ENCODE results near the gene C5AR1. TPM values are rescaled to one million over a fixed set of nuclear protein-coding genes. Genes with fewer than 3 reads are reported as not detected.
"Not testable (repeated sequence)": the region's sequence is repeated elsewhere in the genome, so short reads cannot be mapped to it uniquely, and the experiment has no call there.

The C5AR1 gene
- total and polyA plus RNA-seq, 4 donors: 1.8 to 5.3 (median 3.2) TPM

- not testable (repeated sequence) for H3K9me3 ChIP-seq (ENCODE audit: control insufficient read depth in 4 of 4, low read length in 3 of 4); H3K4me1 ChIP-seq (ENCODE audit: control insufficient read depth in 4 of 4, insufficient read depth in 4 of 4, low read length in 3 of 4); H3K9ac ChIP-seq (ENCODE audit: low read depth in 1 of 2, low read length in 2 of 2); H3K4me3 ChIP-seq (ENCODE audit: low read depth in 1 of 3, low read length in 3 of 3); H3K36me3 ChIP-seq (ENCODE audit: control insufficient read depth in 4 of 4, insufficient read depth in 3 of 4, low read depth in 1 of 4, low read length in 3 of 4); H3K27me3 ChIP-seq (ENCODE audit: control insufficient read depth in 4 of 4, insufficient read depth in 4 of 4, low read length in 3 of 4)
- peak overlapping the region; percentile 20 to 46 for H3K27ac ChIP-seq (ENCODE audit: low read depth in 1 of 2, low read length in 2 of 2)
- DNase-seq (ENCODE audit: low spot score): peak; percentile 59
- 77% methylated on average over 18 of the region's 18 CpGs for WGBS
Observed at GRCh38 chr19:47336765-47337718, 27.4 kb downstream of the C5AR1 start.

- H3K4me1 ChIP-seq (ENCODE audit: control insufficient read depth in 4 of 4, insufficient read depth in 4 of 4, low read length in 3 of 4): no peaks in the 10 kb centered on the region
- no peaks in the 10 kb centered on the region for H3K9me3 ChIP-seq (ENCODE audit: control insufficient read depth in 4 of 4, low read length in 3 of 4)
- no peak for DNase-seq (ENCODE audit: low spot score)
- H3K27me3 ChIP-seq (ENCODE audit: control insufficient read depth in 4 of 4, insufficient read depth in 4 of 4, low read length in 3 of 4): no peaks in the 10 kb centered on the region
- TF ChIP-seq YY1 (IDR thresholded peaks at IDR 0.05) (no peak), MAX (IDR thresholded peaks at IDR 0.05) (no peak), ATF3 (IDR thresholded peaks at IDR 0.05) (no peak), REST (IDR thresholded peaks at IDR 0.05) (no peak), FOXA1 (IDR thresholded peaks at IDR 0.05) (no peak), CTCF (IDR thresholded peaks at IDR 0.05; ENCODE audit: low read depth, low read length, missing input control) (no peak), EGR1 (IDR thresholded peaks at IDR 0.05; ENCODE audit: low read depth in 2 of 2) (no peak), SP1 (IDR thresholded peaks at IDR 0.05) (no peak), ZBTB33 (IDR thresholded peaks at IDR 0.05) (no peak), RAD21 (IDR thresholded peaks at IDR 0.05) (no peak), NR2F2 (IDR thresholded peaks at IDR 0.05) (no peak), TAF1 (conservative IDR thresholded peaks at IDR 0.05) (no peak), JUND (IDR thresholded peaks at IDR 0.05) (no peak), HNF4A (conservative IDR thresholded peaks at IDR 0.05) (no peak), FOXA2 (IDR thresholded peaks at IDR 0.05) (no peak), GABPA (IDR thresholded peaks at IDR 0.05 in 1 of 2, conservative IDR thresholded peaks at IDR 0.05 in 1 of 2) (no peak)
- no peak overlapping the region for H3K27ac ChIP-seq (ENCODE audit: low read depth in 1 of 2, low read length in 2 of 2)
- no peaks in the 10 kb centered on the region for H3K36me3 ChIP-seq (ENCODE audit: control insufficient read depth in 4 of 4, insufficient read depth in 3 of 4, low read depth in 1 of 4, low read length in 3 of 4)
- WGBS: 83% methylated on average over 10 of the region's 10 CpGs
- no peak overlapping the region for H3K4me3 ChIP-seq (ENCODE audit: low read depth in 1 of 3, low read length in 3 of 3)
- H3K9ac ChIP-seq (ENCODE audit: low read depth in 1 of 2, low read length in 2 of 2): no peak overlapping the region
Observed at GRCh38 chr19:47339196-47339880, 29.7 kb downstream of the C5AR1 start.

Data from liver (tissue), 9 donors.